ENCODE data around the gene BCL7B. TPM values are rescaled to one million over a fixed set of nuclear protein-coding genes. Genes with fewer than 3 reads are reported as not detected.

The BCL7B gene
- total and polyA plus RNA-seq, 2 of the 4 experiments (the other 2 are of a cell fraction): 7.2 to 51.3 TPM

DNA sequence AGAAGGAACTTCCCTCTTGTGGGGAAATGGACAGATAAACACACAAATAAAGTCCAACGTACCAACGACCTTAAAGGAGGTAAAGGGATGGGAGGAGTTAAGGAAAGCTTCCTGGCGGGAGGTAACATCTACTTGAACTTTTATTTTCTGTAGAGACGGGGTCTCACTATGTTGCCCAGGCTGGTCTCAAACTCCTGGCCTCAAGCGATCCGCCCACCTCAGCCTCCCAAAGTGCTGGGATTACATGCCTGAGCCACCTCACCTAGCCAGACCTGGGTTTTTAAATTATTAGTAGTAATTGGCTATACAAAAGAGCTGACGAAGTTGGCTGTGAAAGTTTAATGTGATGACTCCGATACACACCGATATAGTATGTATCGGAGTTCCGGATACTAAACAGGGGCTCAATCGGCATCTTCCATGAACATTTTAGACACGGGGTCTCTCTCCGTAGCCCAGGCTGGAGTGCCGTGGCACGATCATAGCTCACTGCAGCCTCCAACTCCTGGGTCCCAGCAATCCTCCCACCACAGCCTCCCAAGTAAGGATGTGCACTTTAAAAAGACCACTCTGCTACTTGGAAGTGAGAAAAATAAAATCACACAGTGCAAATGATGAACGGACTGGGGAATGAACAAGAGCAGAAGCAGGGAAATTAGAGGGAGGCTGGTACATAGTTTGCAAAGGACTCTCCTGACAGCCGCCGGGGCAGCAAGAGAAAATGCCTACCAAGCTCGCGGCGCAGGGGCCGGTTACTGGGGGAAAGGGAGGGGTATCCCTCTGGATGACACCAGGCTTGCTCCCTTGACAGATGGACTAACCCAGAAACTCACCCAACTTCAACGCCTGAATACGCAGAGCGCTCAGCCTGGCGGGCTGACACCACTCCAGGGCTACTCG lies 1.0 kb downstream of the BCL7B start:
- Histone ChIP-seq H3K9me1 (ENCODE audit: insufficient read depth, low read length) (peaks cover 14% of the 10 kb centered on the region), H2BK5ac (ENCODE audit: low read depth, low read length, poor library complexity, severe bottlenecking) (peak overlapping the region; percentile 4), H3K27ac (ENCODE audit: insufficient read depth, low read length) (peak overlapping the region; percentile 62), H3K4me3 (ENCODE audit: insufficient read depth, low read depth, low read length) (peak overlapping the region; percentile 72), H2BK120ac (ENCODE audit: low read depth, low read length) (no peak overlapping the region), H3K4me1 (ENCODE audit: control insufficient read depth, insufficient read depth, low read length) (peaks cover 13% of the 10 kb centered on the region), H2BK20ac (ENCODE audit: low read depth, low read length) (no peak overlapping the region), H2BK15ac (ENCODE audit: low read depth, low read length) (no peak overlapping the region), H2AK9ac (replicated peaks; ENCODE audit: low read depth, low read length, poor library complexity) (peak overlapping the region; percentile 33), H3K18ac (ENCODE audit: low read depth, low read length) (no peak overlapping the region), H3K4me2 (ENCODE audit: low read depth, low read length) (peak overlapping the region; percentile 75), H3K14ac (replicated peaks; ENCODE audit: low read depth, low read length) (peak overlapping the region; percentile 23; the same call in 1 of the 2 replicates), H2AFZ (replicated peaks; ENCODE audit: low read length, poor library complexity) (peak overlapping the region; percentile 80), H3K56ac (ENCODE audit: extremely low read depth, insufficient read depth, low read length) (no peak overlapping the region), H3K9ac (ENCODE audit: low read depth, low read length) (peak overlapping the region; percentile 80), H2AK5ac (ENCODE audit: low read depth, low read length) (peak overlapping the region; percentile 12; the same call in 1 of the 2 replicates), H4K20me1 (ENCODE audit: insufficient read depth, low read length) (peaks cover 35% of the 10 kb centered on the region), H3K23ac (ENCODE audit: low read depth, low read length) (peak overlapping the region; percentile 2; the same call in 1 of the 2 replicates), H3K4ac (ENCODE audit: low read depth, low read length) (no peak overlapping the region; the same call in 1 of the 2 replicates), H4K8ac (ENCODE audit: low read depth in 2 of 2, low read length in 2 of 2) (no peak overlapping the region; a peak in 2 of 4 replicates), H3K27me3 (ENCODE audit: control insufficient read depth, insufficient read depth, low read length) (no peaks in the 10 kb centered on the region), H3K36me3 (ENCODE audit: control insufficient read depth, insufficient read depth, low read length) (peaks cover 7% of the 10 kb centered on the region), H3K79me1 (ENCODE audit: low read depth in 1 of 2, low read length in 2 of 2) (peaks cover 15 to 45% of the 10 kb centered on the region in 2 experiments), H4K91ac (ENCODE audit: insufficient read depth, low read depth, low read length) (no peak overlapping the region), H3K9me3 (ENCODE audit: control insufficient read depth, insufficient read depth, low read length) (no peaks in the 10 kb centered on the region), H4K5ac (ENCODE audit: low read depth, low read length) (no peak overlapping the region)
- in situ Hi-C loops (cut with MboI; ENCODE audit: low sequenced_read_pairs) (no loop called here), intact Hi-C loops (cut with micrococcal nuclease) (loop anchor here (2.0 kb wide), 1 partner anchor 34 kb away; the partner anchor contains the start of gene BAZ1B), dilution Hi-C loops (cut with HindIII; ENCODE audit: low sequenced_read_pairs, unreplicated experiment) (no loop called here)
- DNase-seq: peak; percentile 20
- no peak for ATAC-seq (ENCODE audit: low read depth)
- TF ChIP-seq MAZ (IDR thresholded peaks at IDR 0.05; ENCODE audit: borderline replicate concordance, low read depth, low read length) (no peak), RAD21 (IDR thresholded peaks at IDR 0.05; ENCODE audit: low read length) (no peak), MAFK (IDR thresholded peaks at IDR 0.05; ENCODE audit: low read depth, low read length) (no peak), NFE2L2 (IDR thresholded peaks at IDR 0.05; ENCODE audit: low read depth, low read length) (no peak), RCOR1 (IDR thresholded peaks at IDR 0.05; ENCODE audit: insufficient replicate concordance, low read length) (no peak), CHD1 (IDR thresholded peaks at IDR 0.05; ENCODE audit: low read depth, low read length) (no peak), CEBPB (IDR thresholded peaks at IDR 0.05; ENCODE audit: low read depth, low read length) (no peak)
- BruUV-seq (replicated peaks): TSS peak; percentile 41
- ChIA-PET POLR2A (ENCODE audit: unreplicated experiment) (no interaction called here), CTCF (interaction anchor here (0.5 kb wide), 1 partner anchor 10 kb away, joined by 4 read pairs; no protein-coding TSS in a partner anchor)
- 77% methylated on average over 6 of the region's 28 CpGs; no CpG with 5 or more reads in 1 of the 2 experiments for WGBS, 2 experiments (ENCODE audit: extremely low coverage in 2 of 2, insufficient read length in 1 of 2)
